ENCODE measurements around the gene MAN2A1.

The MAN2A1 gene

GRCh38 chr5:109714592-109714991 is 24.9 kb downstream of the MAN2A1 start:
- Histone ChIP-seq H4K91ac (ENCODE audit: low read depth, low read length) (no peak overlapping the region), H4K8ac (ENCODE audit: low read depth, low read length) (no peak overlapping the region), H3K9me3 (ENCODE audit: insufficient read depth, low read depth, low read length) (no peaks in the 10 kb centered on the region), H3K14ac (ENCODE audit: low read length) (no peak overlapping the region), H3K4me3 (ENCODE audit: low read depth, low read length) (no peak overlapping the region), H2BK12ac (ENCODE audit: low read length) (no peak overlapping the region), H3K79me1 (ENCODE audit: low read length) (no peaks in the 10 kb centered on the region), H4K12ac (ENCODE audit: low read depth, low read length) (no peak overlapping the region), H3K18ac (ENCODE audit: low read length) (no peak overlapping the region), H3K4me2 (ENCODE audit: low read length) (no peak overlapping the region), H2AFZ (ENCODE audit: insufficient read depth, low read length, poor library complexity) (no peak overlapping the region), H2BK5ac (ENCODE audit: low read depth, low read length, poor library complexity) (no peak overlapping the region), H3K27me3 (ENCODE audit: insufficient read depth, low read length) (no peaks in the 10 kb centered on the region), H3K27ac (ENCODE audit: low read depth, low read length) (no peak overlapping the region), H3K9ac (ENCODE audit: low read length) (no peak overlapping the region), H3K23ac (ENCODE audit: low read length) (no peak overlapping the region), H2BK120ac (ENCODE audit: insufficient read depth, low read length, poor library complexity) (no peak overlapping the region), H3K4me1 (ENCODE audit: control insufficient read depth in 1 of 2, insufficient read depth in 2 of 2, low read length in 2 of 2) (no peaks in the 10 kb centered on the region), H3K4ac (ENCODE audit: low read depth, low read length) (no peak overlapping the region), H3K36me3 (ENCODE audit: control insufficient read depth in 1 of 2, insufficient read depth in 2 of 2, low read length in 2 of 2) (no peaks in the 10 kb centered on the region), H3K79me2 (ENCODE audit: control insufficient read depth, insufficient read depth, low read length, poor library complexity) (peaks cover 2% of the 10 kb centered on the region), H2AK5ac (ENCODE audit: low read length) (no peak overlapping the region)
- no CpG with 5 or more reads among the region's 3 CpGs for WGBS (ENCODE audit: extremely low coverage, insufficient coverage, insufficient read length)
- no peak for DNase-seq

DNA sequence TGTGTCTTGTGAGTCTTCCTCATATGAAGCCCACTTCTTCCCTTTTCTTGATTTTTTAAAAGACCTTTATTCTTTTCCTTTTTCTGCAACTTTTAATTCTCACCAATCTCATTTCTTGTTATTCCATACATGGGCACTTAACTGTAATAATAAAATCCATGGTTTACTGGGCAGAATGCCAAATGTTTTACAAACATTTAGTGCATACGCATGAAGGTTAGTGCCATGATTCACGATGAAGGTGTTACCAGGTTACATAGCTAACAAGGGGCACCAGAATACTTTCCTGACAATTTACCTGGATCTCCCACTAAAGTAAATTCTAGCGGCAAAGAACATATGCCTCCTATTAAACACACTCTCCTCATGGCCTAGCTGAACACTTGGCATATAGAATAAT is 28.5 kb downstream of the MAN2A1 start:
- no peak overlapping the region for H3K23ac ChIP-seq (ENCODE audit: low read length)
- no peak for DNase-seq
- no peaks in the 10 kb centered on the region for H3K79me2 ChIP-seq (ENCODE audit: control insufficient read depth, insufficient read depth, low read length, poor library complexity)
- no CpG with 5 or more reads among the region's 3 CpGs for WGBS (ENCODE audit: extremely low coverage, insufficient coverage, insufficient read length)
- H3K79me1 ChIP-seq (ENCODE audit: low read length): no peaks in the 10 kb centered on the region
- H3K4me1 ChIP-seq (ENCODE audit: control insufficient read depth in 1 of 2, insufficient read depth in 2 of 2, low read length in 2 of 2): no peaks in the 10 kb centered on the region
- no peak overlapping the region for H3K9ac ChIP-seq (ENCODE audit: low read length)
- no peak overlapping the region for H2BK12ac ChIP-seq (ENCODE audit: low read length)
- H3K27me3 ChIP-seq (ENCODE audit: insufficient read depth, low read length): no peaks in the 10 kb centered on the region
- no peak overlapping the region for H3K4ac ChIP-seq (ENCODE audit: low read depth, low read length)
- H2AFZ ChIP-seq (ENCODE audit: insufficient read depth, low read length, poor library complexity): no peak overlapping the region
- no peak overlapping the region for H3K4me2 ChIP-seq (ENCODE audit: low read length)
- H4K12ac ChIP-seq (ENCODE audit: low read depth, low read length): no peak overlapping the region
- H3K27ac ChIP-seq (ENCODE audit: low read depth, low read length): no peak overlapping the region
- no peak overlapping the region for H2BK120ac ChIP-seq (ENCODE audit: insufficient read depth, low read length, poor library complexity)
- no peak overlapping the region for H3K18ac ChIP-seq (ENCODE audit: low read length)
- no peak overlapping the region for H2AK5ac ChIP-seq (ENCODE audit: low read length)
- no peak overlapping the region for H2BK5ac ChIP-seq (ENCODE audit: low read depth, low read length, poor library complexity)
- H3K9me3 ChIP-seq (ENCODE audit: insufficient read depth, low read depth, low read length): no peaks in the 10 kb centered on the region
- no peaks in the 10 kb centered on the region for H3K36me3 ChIP-seq (ENCODE audit: control insufficient read depth in 1 of 2, insufficient read depth in 2 of 2, low read length in 2 of 2)
- no peak overlapping the region for H3K14ac ChIP-seq (ENCODE audit: low read length)
- H4K8ac ChIP-seq (ENCODE audit: low read depth, low read length): no peak overlapping the region
- no peak overlapping the region for H4K91ac ChIP-seq (ENCODE audit: low read depth, low read length)
- no peak overlapping the region for H3K4me3 ChIP-seq (ENCODE audit: low read depth, low read length)

GRCh38 chr5:109718632-109719031 is 28.9 kb downstream of the MAN2A1 start:
- H3K4me2 ChIP-seq (ENCODE audit: low read length): no peak overlapping the region
- H3K18ac ChIP-seq (ENCODE audit: low read length): no peak overlapping the region
- no peak overlapping the region for H3K14ac ChIP-seq (ENCODE audit: low read length)
- no peaks in the 10 kb centered on the region for H3K79me2 ChIP-seq (ENCODE audit: control insufficient read depth, insufficient read depth, low read length, poor library complexity)
- no peaks in the 10 kb centered on the region for H3K4me1 ChIP-seq (ENCODE audit: control insufficient read depth in 1 of 2, insufficient read depth in 2 of 2, low read length in 2 of 2)
- no peak overlapping the region for H3K27ac ChIP-seq (ENCODE audit: low read depth, low read length)
- no CpG with 5 or more reads among the region's 4 CpGs for WGBS (ENCODE audit: extremely low coverage, insufficient coverage, insufficient read length)
- no peak overlapping the region for H2AK5ac ChIP-seq (ENCODE audit: low read length)
- H3K4me3 ChIP-seq (ENCODE audit: low read depth, low read length): no peak overlapping the region
- H3K79me1 ChIP-seq (ENCODE audit: low read length): no peaks in the 10 kb centered on the region
- H3K27me3 ChIP-seq (ENCODE audit: insufficient read depth, low read length): no peaks in the 10 kb centered on the region
- H3K23ac ChIP-seq (ENCODE audit: low read length): no peak overlapping the region
- no peak overlapping the region for H3K4ac ChIP-seq (ENCODE audit: low read depth, low read length)
- no peak overlapping the region for H2BK120ac ChIP-seq (ENCODE audit: insufficient read depth, low read length, poor library complexity)
- H4K12ac ChIP-seq (ENCODE audit: low read depth, low read length): no peak overlapping the region
- H3K36me3 ChIP-seq (ENCODE audit: control insufficient read depth in 1 of 2, insufficient read depth in 2 of 2, low read length in 2 of 2): no peaks in the 10 kb centered on the region
- no peak for DNase-seq
- no peak overlapping the region for H2BK5ac ChIP-seq (ENCODE audit: low read depth, low read length, poor library complexity)
- H2AFZ ChIP-seq (ENCODE audit: insufficient read depth, low read length, poor library complexity): no peak overlapping the region
- no peaks in the 10 kb centered on the region for H3K9me3 ChIP-seq (ENCODE audit: insufficient read depth, low read depth, low read length)
- no peak overlapping the region for H4K91ac ChIP-seq (ENCODE audit: low read depth, low read length)
- no peak overlapping the region for H3K9ac ChIP-seq (ENCODE audit: low read length)
- no peak overlapping the region for H4K8ac ChIP-seq (ENCODE audit: low read depth, low read length)
- H2BK12ac ChIP-seq (ENCODE audit: low read length): no peak overlapping the region

GRCh38 chr5:109719978-109720377 is 30.3 kb downstream of the MAN2A1 start:
- H2AK5ac ChIP-seq (ENCODE audit: low read length): no peak overlapping the region
- no peak overlapping the region for H3K27ac ChIP-seq (ENCODE audit: low read depth, low read length)
- no peaks in the 10 kb centered on the region for H3K36me3 ChIP-seq (ENCODE audit: control insufficient read depth in 1 of 2, insufficient read depth in 2 of 2, low read length in 2 of 2)

More at GRCh38 chr5:109719978-109720377, 30.3 kb downstream of the MAN2A1 start:
- H4K12ac ChIP-seq (ENCODE audit: low read depth, low read length): no peak overlapping the region
- H3K9ac ChIP-seq (ENCODE audit: low read length): no peak overlapping the region
- H3K4me2 ChIP-seq (ENCODE audit: low read length): no peak overlapping the region
- no peak overlapping the region for H3K4ac ChIP-seq (ENCODE audit: low read depth, low read length)
- H3K23ac ChIP-seq (ENCODE audit: low read length): no peak overlapping the region
- no peaks in the 10 kb centered on the region for H3K79me2 ChIP-seq (ENCODE audit: control insufficient read depth, insufficient read depth, low read length, poor library complexity)
- no peak overlapping the region for H4K91ac ChIP-seq (ENCODE audit: low read depth, low read length)
- H3K4me1 ChIP-seq (ENCODE audit: control insufficient read depth in 1 of 2, insufficient read depth in 2 of 2, low read length in 2 of 2): no peaks in the 10 kb centered on the region
- no peak for DNase-seq
- H3K4me3 ChIP-seq (ENCODE audit: low read depth, low read length): no peak overlapping the region
- no peaks in the 10 kb centered on the region for H3K9me3 ChIP-seq (ENCODE audit: insufficient read depth, low read depth, low read length)
- no peak overlapping the region for H4K8ac ChIP-seq (ENCODE audit: low read depth, low read length)
- H2AFZ ChIP-seq (ENCODE audit: insufficient read depth, low read length, poor library complexity): no peak overlapping the region
- no peaks in the 10 kb centered on the region for H3K79me1 ChIP-seq (ENCODE audit: low read length)
- no peak overlapping the region for H2BK12ac ChIP-seq (ENCODE audit: low read length)
- H3K27me3 ChIP-seq (ENCODE audit: insufficient read depth, low read length): no peaks in the 10 kb centered on the region
- H3K18ac ChIP-seq (ENCODE audit: low read length): no peak overlapping the region
- H3K14ac ChIP-seq (ENCODE audit: low read length): no peak overlapping the region
- no peak overlapping the region for H2BK5ac ChIP-seq (ENCODE audit: low read depth, low read length, poor library complexity)
- H2BK120ac ChIP-seq (ENCODE audit: insufficient read depth, low read length, poor library complexity): no peak overlapping the region

Measured in trophoblast cell (in vitro differentiated cells and primary cell).